ENCODE results near the gene SMOC2. TPM values are rescaled to one million over a fixed set of nuclear protein-coding genes. Genes with fewer than 3 reads are reported as not detected.

SMOC2 gene
- polyA plus RNA-seq, 1 of the 3 experiments (the other 2 are of a cell fraction): not detected

- Histone ChIP-seq H3K4me2 (no peak overlapping the region), H3K9ac (no peak overlapping the region), H3K27me3 (ENCODE audit: insufficient read depth) (no peaks in the 10 kb centered on the region), H3K79me2 (ENCODE audit: insufficient read depth) (no peaks in the 10 kb centered on the region), H3K4me3 (ENCODE audit: low read depth in 2 of 2, low read length in 1 of 2) (no peak overlapping the region), H3F3A (replicated peaks; ENCODE audit: insufficient read depth) (no peaks in the 10 kb centered on the region), H2AFZ (ENCODE audit: low read depth) (no peak overlapping the region), H3K36me3 (replicated peaks in 1 of 2; ENCODE audit: control insufficient read depth in 1 of 2, insufficient read depth in 2 of 2, low read length in 1 of 2) (no peaks in the 10 kb centered on the region), H4K20me1 (ENCODE audit: insufficient read depth) (no peaks in the 10 kb centered on the region), H3K9me2 (no peaks in the 10 kb centered on the region), H3K9me3 (no peaks in the 10 kb centered on the region), H3K4me1 (ENCODE audit: control insufficient read depth in 1 of 2, insufficient read depth in 2 of 2, low read depth in 1 of 2, low read length in 1 of 2) (no peaks in the 10 kb centered on the region; a peak in 1 of 4 replicates), H3K27ac (ENCODE audit: low read depth in 2 of 2, low read length in 1 of 2) (no peak overlapping the region)
- ChIA-PET POLR2A (no interaction called here), CTCF (no interaction called here)
- 54% methylated on average over 18 of the region's 22 CpGs for WGBS (ENCODE audit: low lambda C conversion rate)
- TF ChIP-seq ZBTB33 (IDR thresholded peaks at IDR 0.05; ENCODE audit: borderline replicate concordance, low read depth) (no peak), GABPA (IDR thresholded peaks at IDR 0.05; ENCODE audit: low read depth) (no peak), ELF1 (IDR thresholded peaks at IDR 0.05) (no peak), RAD21 (IDR thresholded peaks at IDR 0.05; ENCODE audit: low read length) (no peak), FOXJ3 (CRISPR knock-in tag; IDR thresholded peaks at IDR 0.05) (no peak), FOSL2 (IDR thresholded peaks at IDR 0.05; ENCODE audit: borderline replicate concordance, low read depth) (no peak), TEAD4 (IDR thresholded peaks at IDR 0.05; ENCODE audit: borderline replicate concordance, insufficient read depth) (no peak), POLR2AphosphoS5 (IDR thresholded peaks at IDR 0.05; ENCODE audit: low read depth, low read length) (no peak), CHD2 (IDR thresholded peaks at IDR 0.05; ENCODE audit: low read length, partially characterized antibody) (no peak), CTCF (IDR thresholded peaks at IDR 0.05) (no peak), RXRA (IDR thresholded peaks at IDR 0.05; ENCODE audit: borderline replicate concordance, low read depth) (no peak), NRF1 (IDR thresholded peaks at IDR 0.05; ENCODE audit: low read depth, low read length) (no peak), NFIC (IDR thresholded peaks at IDR 0.05; ENCODE audit: borderline replicate concordance) (no peak), TAF1 (IDR thresholded peaks at IDR 0.05; ENCODE audit: borderline replicate concordance, low read depth, low read length) (no peak), REST (IDR thresholded peaks at IDR 0.05; ENCODE audit: low read depth, low read length) (no peak), IRF3 (IDR thresholded peaks at IDR 0.05; ENCODE audit: low read depth, low read length) (no peak), USF1 (IDR thresholded peaks at IDR 0.05; ENCODE audit: borderline replicate concordance, low read depth) (no peak)
- DNase-seq: no peak
Observed at GRCh38 chr6:168717491-168717890, 276.5 kb downstream of the SMOC2 start.
